ENCODE measurements around the gene DPH5. TPM values are rescaled to one million over a fixed set of nuclear protein-coding genes. Genes with fewer than 3 reads are reported as not detected.

The DPH5 gene
- total RNA-seq, 4 donors from 2014 or later = 14.8 to 26.8 (median 20.5) TPM

DNA sequence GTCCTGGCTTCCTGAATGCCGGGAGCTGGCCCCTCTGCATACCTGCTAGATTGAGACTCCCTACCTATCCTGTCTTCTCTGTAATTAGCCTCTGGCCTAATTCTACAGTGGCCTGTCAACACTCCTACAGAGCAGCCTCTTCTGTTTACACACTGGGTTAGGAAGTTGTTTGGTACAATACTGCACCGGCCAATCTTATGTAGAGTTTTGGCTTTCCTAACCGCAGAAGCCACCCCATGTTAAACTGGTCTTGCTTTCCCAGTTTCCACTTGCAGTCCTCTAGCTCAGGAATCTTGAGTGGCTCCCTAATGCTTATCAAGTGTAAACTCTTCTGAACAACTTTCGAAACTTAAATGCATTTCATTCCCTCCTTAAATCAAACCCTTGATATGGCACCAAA, 42.8 kb downstream of the DPH5 start:
- Histone ChIP-seq H3K4me1 (peaks cover 0 to 26% (median 3%) of the 10 kb centered on the region in 3 donors), H3K36me3 (peaks cover 0 to 9% of the 10 kb centered on the region in 2 donors), H3K27me3 (no peaks in the 10 kb centered on the region), H3K9me3 (no peaks in the 10 kb centered on the region), H3K27ac (no peak overlapping the region), H3K4me3 (no peak overlapping the region)
- no peak for ATAC-seq
- no peak for TF ChIP-seq POLR2A (IDR thresholded peaks at IDR 0.05)
- TF ChIP-seq EP300 (IDR thresholded peaks at IDR 0.05) = no peak
- no peak for TF ChIP-seq POLR2AphosphoS5 (IDR thresholded peaks at IDR 0.05)
- TF ChIP-seq, protein P1, sequence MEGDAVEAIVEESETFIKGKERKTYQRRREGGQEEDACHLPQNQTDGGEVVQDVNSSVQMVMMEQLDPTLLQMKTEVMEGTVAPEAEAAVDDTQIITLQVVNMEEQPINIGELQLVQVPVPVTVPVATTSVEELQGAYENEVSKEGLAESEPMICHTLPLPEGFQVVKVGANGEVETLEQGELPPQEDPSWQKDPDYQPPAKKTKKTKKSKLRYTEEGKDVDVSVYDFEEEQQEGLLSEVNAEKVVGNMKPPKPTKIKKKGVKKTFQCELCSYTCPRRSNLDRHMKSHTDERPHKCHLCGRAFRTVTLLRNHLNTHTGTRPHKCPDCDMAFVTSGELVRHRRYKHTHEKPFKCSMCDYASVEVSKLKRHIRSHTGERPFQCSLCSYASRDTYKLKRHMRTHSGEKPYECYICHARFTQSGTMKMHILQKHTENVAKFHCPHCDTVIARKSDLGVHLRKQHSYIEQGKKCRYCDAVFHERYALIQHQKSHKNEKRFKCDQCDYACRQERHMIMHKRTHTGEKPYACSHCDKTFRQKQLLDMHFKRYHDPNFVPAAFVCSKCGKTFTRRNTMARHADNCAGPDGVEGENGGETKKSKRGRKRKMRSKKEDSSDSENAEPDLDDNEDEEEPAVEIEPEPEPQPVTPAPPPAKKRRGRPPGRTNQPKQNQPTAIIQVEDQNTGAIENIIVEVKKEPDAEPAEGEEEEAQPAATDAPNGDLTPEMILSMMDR (IDR thresholded peaks at IDR 0.05) = no peak
- 92 to 94% methylated on average over 2 to 4 of the region's 4 CpGs for WGBS, 2 donors (ENCODE audit: low coverage in 1 of 2)

DNA sequence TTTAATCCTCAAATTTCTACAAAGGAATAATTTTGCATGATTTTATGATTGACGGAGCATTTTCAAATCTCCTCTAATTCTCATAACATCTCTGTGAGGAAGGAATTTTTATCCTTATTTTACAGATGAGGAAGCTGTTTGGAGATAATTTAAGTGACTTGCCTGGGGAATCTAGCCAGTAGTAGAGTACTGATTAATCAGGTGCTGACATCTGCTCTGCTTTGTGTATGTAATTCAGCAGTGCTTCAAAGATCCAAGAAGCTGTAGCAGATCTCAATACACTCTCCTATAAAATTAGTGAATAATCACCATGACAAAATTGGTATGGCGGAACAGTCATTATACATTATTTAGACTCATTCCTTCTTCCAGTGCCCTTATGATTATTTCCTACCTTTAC, 46.0 kb downstream of the DPH5 start:
- H3K9me3 ChIP-seq = no peaks in the 10 kb centered on the region
- H3K36me3 ChIP-seq = peaks cover 0 to 23% of the 10 kb centered on the region in 2 donors
- no peak overlapping the region for H3K27ac ChIP-seq
- no peak for ATAC-seq
- H3K4me3 ChIP-seq = no peak overlapping the region
- H3K27me3 ChIP-seq = no peaks in the 10 kb centered on the region
- H3K4me1 ChIP-seq = peaks cover 0 to 26% (median 3%) of the 10 kb centered on the region in 3 donors
- TF ChIP-seq POLR2AphosphoS5 (IDR thresholded peaks at IDR 0.05) (no peak), EP300 (IDR thresholded peaks at IDR 0.05) (no peak), POLR2A (IDR thresholded peaks at IDR 0.05) (no peak)
- TF ChIP-seq, protein P1 (IDR thresholded peaks at IDR 0.05) = no peak
- 27 to 96% methylated on average over 2 of the region's 2 CpGs for WGBS, 2 donors (ENCODE audit: low coverage in 1 of 2)

DNA sequence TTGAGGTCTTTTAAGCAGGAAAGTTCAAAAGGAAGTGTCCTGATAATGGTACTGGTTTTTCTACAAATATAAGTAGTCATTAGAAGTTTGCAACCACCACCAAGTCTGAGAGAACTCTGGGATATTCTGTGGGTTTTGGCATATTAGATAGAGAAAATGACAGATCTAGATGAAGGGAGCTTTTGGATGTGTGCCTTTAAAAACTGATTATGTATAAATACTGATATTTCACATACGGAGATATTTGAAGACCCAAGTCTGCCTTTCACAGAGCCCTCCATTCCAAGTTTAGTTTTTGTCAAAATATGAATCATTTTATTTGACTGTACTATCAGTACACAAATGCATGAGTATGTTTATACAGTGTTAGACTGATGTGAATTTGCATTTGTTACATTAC, 48.6 kb downstream of the DPH5 start:
- ATAC-seq = no peak
- Histone ChIP-seq H3K27me3 (no peaks in the 10 kb centered on the region), H3K27ac (no peak overlapping the region), H3K36me3 (peaks cover 0 to 18% of the 10 kb centered on the region in 2 donors), H3K9me3 (no peaks in the 10 kb centered on the region), H3K4me3 (no peak overlapping the region), H3K4me1 (peaks cover 0 to 26% (median 3%) of the 10 kb centered on the region in 3 donors)
- 64 to 77% methylated on average over 1 of the region's 1 CpG for WGBS, 2 donors (ENCODE audit: low coverage in 1 of 2)
- no peak for TF ChIP-seq POLR2AphosphoS5 (IDR thresholded peaks at IDR 0.05)
- TF ChIP-seq, protein P1 (IDR thresholded peaks at IDR 0.05) = no peak
- TF ChIP-seq EP300 (IDR thresholded peaks at IDR 0.05) = no peak
- no peak for TF ChIP-seq POLR2A (IDR thresholded peaks at IDR 0.05)

DNA sequence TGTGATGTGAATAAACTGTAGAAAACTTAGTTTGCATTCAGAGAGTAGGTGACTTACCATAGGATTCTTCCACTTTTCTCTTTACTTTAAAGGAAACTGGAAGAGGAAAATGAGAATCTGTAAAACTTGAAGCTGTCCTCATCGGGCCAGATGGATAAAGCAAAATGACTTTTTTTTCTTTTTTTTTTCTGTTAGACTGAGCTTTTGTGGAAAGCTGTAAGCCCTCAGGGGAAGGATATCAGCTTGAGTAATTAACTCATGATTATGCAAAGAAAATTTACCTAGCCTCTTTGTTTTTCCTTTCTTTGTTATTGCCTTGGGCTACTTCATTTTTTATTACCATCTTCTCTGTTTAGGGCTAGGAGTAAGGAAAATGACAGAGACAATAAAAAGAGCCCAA, 53.4 kb downstream of the DPH5 start:
- H3K4me1 ChIP-seq = no peaks in the 10 kb centered on the region
- no peak for ATAC-seq
- no peak overlapping the region for H3K27ac ChIP-seq
- H3K4me3 ChIP-seq = no peak overlapping the region
- H3K36me3 ChIP-seq = peaks cover 0 to 17% of the 10 kb centered on the region in 2 donors
- no peak for TF ChIP-seq POLR2AphosphoS5 (IDR thresholded peaks at IDR 0.05)
- WGBS, 2 donors (ENCODE audit: low coverage in 1 of 2) = 22 to 83% methylated on average over 1 of the region's 1 CpG
- H3K27me3 ChIP-seq = no peaks in the 10 kb centered on the region
- H3K9me3 ChIP-seq = no peaks in the 10 kb centered on the region

DNA sequence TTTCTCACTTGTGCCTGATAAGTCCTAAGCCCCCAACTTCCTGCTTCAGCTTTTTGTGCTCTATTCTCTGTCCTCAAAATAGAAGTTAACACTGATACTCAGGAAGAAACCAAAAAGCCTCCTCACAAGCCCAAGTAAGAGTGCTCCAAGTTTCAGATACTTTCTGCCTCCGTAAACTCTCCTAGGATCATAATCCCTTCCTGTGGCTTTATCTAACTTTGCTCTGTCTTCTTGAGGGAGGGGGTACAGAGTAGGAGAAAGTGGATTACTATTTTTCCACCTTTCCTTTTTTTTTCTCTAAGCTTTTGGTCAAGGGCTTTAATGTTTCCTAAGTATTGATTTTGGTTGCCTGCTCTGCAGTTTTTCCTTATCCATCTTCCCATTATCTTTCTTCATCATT, 54.6 kb downstream of the DPH5 start:
- Histone ChIP-seq H3K27ac (no peak overlapping the region), H3K9me3 (no peaks in the 10 kb centered on the region), H3K4me1 (no peaks in the 10 kb centered on the region), H3K27me3 (no peaks in the 10 kb centered on the region), H3K4me3 (no peak overlapping the region), H3K36me3 (peaks cover 0 to 27% of the 10 kb centered on the region in 2 donors)
- no peak for TF ChIP-seq EP300 (IDR thresholded peaks at IDR 0.05)
- TF ChIP-seq, protein P1 (IDR thresholded peaks at IDR 0.05) = no peak
- TF ChIP-seq POLR2A (IDR thresholded peaks at IDR 0.05) = no peak
- TF ChIP-seq POLR2AphosphoS5 (IDR thresholded peaks at IDR 0.05) = no peak
- no peak for ATAC-seq
- 81 to 100% methylated on average over 1 of the region's 1 CpG for WGBS, 2 donors (ENCODE audit: low coverage in 1 of 2)
